PC-9 (cell line): ENCODE measurements around the gene SLC17A3. TPM values are rescaled to one million over a fixed set of nuclear protein-coding genes. Genes with fewer than 3 reads are reported as not detected.

Experiments used
- BruUV-seq: library from RNA; stranded (reverse); fragments of 400-500 nt; replicated peaks from 2 replicates; lab custom pipeline; 2021; lab: Mats Ljungman, UMichigan
- CTCF ChIA-PET: fragments of 300-600 bp; sonication (Branson Sonifier 250); formaldehyde crosslinking; loops from one replicate; lab custom pipeline; 2022; ENCODE audit warnings: antibody characterized with exemption; lab: Charles Lee
- POLR2A ChIA-PET: fragments of 300-600 bp; sonication (Branson Sonifier 250); formaldehyde crosslinking; loops from one replicate; lab custom pipeline; 2022; ENCODE audit warnings: antibody characterized with exemption; ENCODE audit not compliant: unreplicated experiment; lab: Charles Lee
- DNase-seq, 2 experiments: peaks; one replicate each; pipeline versions ENCODE4 v3.0.0 to v3.0.0-alpha.2; 2015 to 2022; ENCODE audit warnings: mixed read lengths in 1 of 2
- H2AFZ ChIP-seq: fragments of 200-600 bp; sonication (generic); 2 replicates; pipeline ENCODE4 v1.8.1; 2017; ENCODE audit warnings: antibody characterized with exemption
- H3F3A ChIP-seq: fragments of 200-600 bp; sonication (generic); 2 replicates; pipeline ENCODE4 v1.8.1; 2017; ENCODE audit warnings: antibody characterized with exemption, mild to moderate bottlenecking, low read depth; ENCODE audit not compliant: insufficient read depth
- H3K27ac ChIP-seq: fragments of 200-600 bp; sonication (generic); 2 replicates; pipeline ENCODE4 v1.6.1; 2016; ENCODE audit warnings: mixed run types
- H3K27me3 ChIP-seq: fragments of 200-600 bp; sonication (generic); 2 replicates; pipeline ENCODE4 v1.6.1; 2016; ENCODE audit warnings: low read depth, mixed run types; ENCODE audit not compliant: insufficient read depth
- H3K36me3 ChIP-seq: fragments of 200-600 bp; sonication (generic); 2 replicates; pipeline ENCODE4 v1.6.1; 2016; ENCODE audit warnings: low read depth, mixed run types
- H3K4me1 ChIP-seq: fragments of 200-600 bp; sonication (generic); replicated peaks from 2 replicates; pipeline ENCODE4 v1.6.1; 2016; ENCODE audit warnings: mixed run types; ENCODE audit not compliant: insufficient read depth
- H3K4me2 ChIP-seq: fragments of 200-600 bp; sonication (generic); 2 replicates; pipeline ENCODE4 v1.6.1; 2017; ENCODE audit warnings: mixed run types
- H3K4me3 ChIP-seq: fragments of 200-600 bp; sonication (generic); 2 replicates; pipeline ENCODE4 v1.6.1; 2016; ENCODE audit warnings: mixed run types
- H3K79me2 ChIP-seq: fragments of 200-600 bp; sonication (generic); 2 replicates; pipeline ENCODE4 v1.6.1; 2017; ENCODE audit warnings: low read depth, mixed run types
- H3K9me2 ChIP-seq: fragments of 200-600 bp; sonication (generic); 2 replicates; pipeline ENCODE4 v1.8.1; 2017; ENCODE audit warnings: mild to moderate bottlenecking; ENCODE audit not compliant: insufficient read depth
- H3K9me3 ChIP-seq: fragments of 200-600 bp; sonication (generic); 2 replicates; pipeline ENCODE4 v1.8.1; 2016; ENCODE audit warnings: low read depth; ENCODE audit not compliant: insufficient read depth
- H4K20me1 ChIP-seq: fragments of 200-600 bp; sonication (generic); 2 replicates; pipeline ENCODE4 v1.8.1; 2017; ENCODE audit not compliant: insufficient read depth
- CTCF ChIP-seq: fragments of 200-600 bp; sonication (generic); conservative IDR thresholded peaks from 2 replicates; pipeline ENCODE4 v1.6.1; 2017; ENCODE audit warnings: mixed run types, antibody characterized with exemption, mild to moderate bottlenecking, moderate library complexity
- EZH2 ChIP-seq: fragments of 200-600 bp; sonication (generic); IDR thresholded peaks from 2 replicates; pipeline ENCODE4 v1.8.0; 2017; ENCODE audit warnings: antibody characterized with exemption, low read depth
- intact Hi-C: fragments of 100-400 bp; cut with micrococcal nuclease; formaldehyde crosslinking; loops from one replicate; pipeline ENCODE4 v1.10.0; 2022; ENCODE audit not compliant: unreplicated experiment
- total RNA-seq: library from RNA; stranded (reverse); gene quantifications from 2 replicates; pipeline ENCODE4 v1.2.3, GENCODE V29; 2021

The SLC17A3 gene
- total RNA-seq, 1 experiment from 2014 or later = not detected

- intact Hi-C loops = loop anchor here (2.0 to 5.0 kb wide), 2 partner anchors 111 to 163 kb away; no protein-coding TSS in a partner anchor
- Histone ChIP-seq H2AFZ (peak overlapping the region; percentile 55; the same call in 1 of the 2 replicates), H3K9me3 (0 out of 2 replicates have a peak, but pooled peaks cover 2% of the 10 kb centered on the region), H3K4me1 (peaks cover 12% of the 10 kb centered on the region), H3K4me3 (no peak overlapping the region), H3K36me3 (no peaks in the 10 kb centered on the region), H3K79me2 (no peaks in the 10 kb centered on the region), H3K27me3 (no peaks in the 10 kb centered on the region), H3K4me2 (no peak overlapping the region; the same call in 1 of the 2 replicates), H3F3A (peaks cover 8% of the 10 kb centered on the region; the same call in 1 of the 2 replicates), H4K20me1 (no peaks in the 10 kb centered on the region), H3K27ac (peak overlapping the region; percentile 69), H3K9me2 (no peaks in the 10 kb centered on the region)
- DNase-seq = no peak
- ChIA-PET POLR2A (no interaction called here), CTCF (no interaction called here)
- TF ChIP-seq EZH2 = no peak
- no TSS peak for BruUV-seq
Observed at GRCh38 chr6:25883536-25883935, 9.5 kb upstream of the SLC17A3 start.

GRCh38 chr6:25882051-25882496 lies 8.0 kb upstream of the SLC17A3 start:
- peak in 1 of 2 experiments; percentile 64 for DNase-seq
- peaks cover 12% of the 10 kb centered on the region for H3K4me1 ChIP-seq
- TF ChIP-seq EZH2 (no peak), CTCF (no peak)
- H2AFZ ChIP-seq = no peak overlapping the region
- H3K27me3 ChIP-seq = no peaks in the 10 kb centered on the region
- no peak overlapping the region for H3K4me2 ChIP-seq
- intact Hi-C loops = loop anchor here (2.0 to 5.0 kb wide), 2 partner anchors 110 to 161 kb away; no protein-coding TSS in a partner anchor
- ChIA-PET CTCF (interaction anchor here (1.0 kb wide), 1 partner anchor 8 kb away, joined by 4 read pairs; no protein-coding TSS in a partner anchor), POLR2A (no interaction called here)
- H3K9me3 ChIP-seq = 0 out of 2 replicates have a peak, but pooled peaks cover 2% of the 10 kb centered on the region
- H3K27ac ChIP-seq = no peak overlapping the region
- no peak overlapping the region for H3K4me3 ChIP-seq
- H3K36me3 ChIP-seq = no peaks in the 10 kb centered on the region
- H3K9me2 ChIP-seq = no peaks in the 10 kb centered on the region
- H3F3A ChIP-seq = peaks cover 8% of the 10 kb centered on the region; the same call in 1 of the 2 replicates
- no peaks in the 10 kb centered on the region for H3K79me2 ChIP-seq
- no peaks in the 10 kb centered on the region for H4K20me1 ChIP-seq
- BruUV-seq = no TSS peak

- no peak overlapping the region for H2AFZ ChIP-seq
- H3K79me2 ChIP-seq = no peaks in the 10 kb centered on the region
- H3K4me2 ChIP-seq = no peak overlapping the region
- H3K4me3 ChIP-seq = no peak overlapping the region
- CTCF ChIA-PET = interaction anchor here (0.6 kb wide), 1 partner anchor 46 kb away, joined by 5 read pairs; no protein-coding TSS in a partner anchor
- no peaks in the 10 kb centered on the region for H4K20me1 ChIP-seq
- H3K9me2 ChIP-seq = no peaks in the 10 kb centered on the region
- no TSS peak for BruUV-seq
- intact Hi-C loops = loop anchor here (5.0 kb wide), 1 partner anchor 108 kb away; no protein-coding TSS in a partner anchor
- DNase-seq = no peak
- peaks cover 12% of the 10 kb centered on the region for H3K4me1 ChIP-seq
- no peaks in the 10 kb centered on the region for H3K27me3 ChIP-seq
- no peaks in the 10 kb centered on the region for H3K9me3 ChIP-seq
- H3K27ac ChIP-seq = no peak overlapping the region
- H3K36me3 ChIP-seq = no peaks in the 10 kb centered on the region
- peaks cover 8% of the 10 kb centered on the region; the same call in 1 of the 2 replicates for H3F3A ChIP-seq
- TF ChIP-seq CTCF (no peak), EZH2 (no peak)
- POLR2A ChIA-PET = no interaction called here
Observed at GRCh38 chr6:25880601-25881000, 6.6 kb upstream of the SLC17A3 start.
